DMS53 treated with DMSO at 0.1 percent for 48 hours (cell line): Measurements from ENCODE around the gene ALPI.
"Not testable (repeated sequence)": the region's sequence is repeated elsewhere in the genome, so short reads cannot be mapped to it uniquely, and the experiment has no call there.

ENCODE experiments used
- DNase-seq: peaks from one replicate; lab custom pipeline; 2025; ENCODE audit not compliant: unreplicated experiment; lab: John Stamatoyannopoulos, UW

Gene ALPI

DNA sequence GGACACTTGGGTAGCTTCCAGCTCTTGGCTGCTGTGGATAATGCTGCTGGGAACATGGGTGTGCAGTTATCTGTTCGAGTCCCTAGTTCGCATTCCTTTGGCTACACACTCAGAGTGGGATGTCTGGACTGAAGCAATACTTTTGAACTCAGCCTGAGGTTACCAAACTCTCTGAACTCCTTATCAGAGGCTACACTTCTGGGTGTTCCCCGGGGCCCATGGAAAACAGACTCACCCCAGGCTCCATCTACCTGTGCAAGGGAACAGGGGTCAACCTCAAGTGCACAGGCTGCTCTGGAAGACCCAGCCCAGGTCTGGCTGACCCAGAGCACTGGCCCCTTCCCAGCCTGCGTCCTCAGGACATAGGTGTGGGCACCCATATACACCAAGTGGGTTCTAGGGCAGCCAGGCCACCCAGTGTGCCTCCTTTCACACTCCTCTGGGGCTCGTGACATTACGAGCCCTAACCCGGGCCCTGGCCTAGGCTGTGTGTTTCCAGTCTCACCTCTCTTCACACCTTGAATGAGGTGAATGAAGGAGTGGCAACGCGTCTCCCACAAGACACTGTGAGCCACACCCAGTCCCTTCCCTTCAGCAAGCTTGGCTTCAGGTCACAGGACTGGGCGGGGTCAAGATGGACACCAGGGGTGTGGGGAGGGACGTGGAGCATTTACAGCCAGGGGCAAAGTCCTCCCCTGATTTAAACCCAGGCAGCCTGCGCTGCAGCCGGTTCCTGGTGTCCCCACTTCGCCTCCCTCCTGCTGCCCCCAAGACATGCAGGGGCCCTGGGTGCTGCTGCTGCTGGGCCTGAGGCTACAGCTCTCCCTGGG lies at the start of gene ALPI:
ALPI (plus strand) TSS at position 728 of the 830 bp plus-strand sequence; CDS start at position 775, 47 bp downstream.
- no peak for DNase-seq

DNA sequence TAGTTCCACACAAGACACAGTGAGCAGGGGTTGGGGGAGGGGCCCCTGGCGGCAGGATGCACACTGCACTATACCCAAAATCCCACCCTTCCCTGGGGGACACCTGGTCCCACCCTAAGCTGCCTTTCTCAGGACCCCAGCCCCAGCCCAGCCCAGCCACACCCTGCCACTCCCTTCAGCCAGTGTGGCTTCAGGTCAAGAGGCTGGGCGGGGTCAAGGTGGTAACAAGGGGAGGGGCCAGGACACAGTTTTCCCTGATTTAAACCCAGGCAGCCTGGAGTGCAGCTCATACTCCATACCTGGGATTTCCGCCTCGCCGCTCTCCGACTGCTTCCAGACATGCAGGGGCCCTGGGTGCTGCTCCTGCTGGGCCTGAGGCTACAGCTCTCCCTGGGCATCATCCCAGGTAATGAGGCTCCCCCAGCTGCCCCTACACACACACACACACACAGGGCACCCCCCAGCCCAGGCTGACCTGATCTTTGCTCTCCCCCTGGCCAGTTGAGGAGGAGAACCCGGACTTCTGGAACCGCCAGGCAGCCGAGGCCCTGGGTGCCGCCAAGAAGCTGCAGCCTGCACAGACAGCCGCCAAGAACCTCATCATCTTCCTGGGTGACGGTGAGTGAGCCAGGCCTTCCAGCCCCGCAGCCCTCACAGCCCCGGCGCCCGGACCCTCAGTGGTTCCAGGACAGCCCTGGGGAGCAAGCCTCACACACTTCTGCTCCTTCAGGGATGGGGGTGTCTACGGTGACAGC lies 49.2 kb upstream of the ALPI start, which contains the start of gene ALPG:
ALPG (plus strand) TSS at position 289 of the 755 bp plus-strand sequence; CDS start at position 340, 51 bp downstream.
- no peak for DNase-seq

DNA sequence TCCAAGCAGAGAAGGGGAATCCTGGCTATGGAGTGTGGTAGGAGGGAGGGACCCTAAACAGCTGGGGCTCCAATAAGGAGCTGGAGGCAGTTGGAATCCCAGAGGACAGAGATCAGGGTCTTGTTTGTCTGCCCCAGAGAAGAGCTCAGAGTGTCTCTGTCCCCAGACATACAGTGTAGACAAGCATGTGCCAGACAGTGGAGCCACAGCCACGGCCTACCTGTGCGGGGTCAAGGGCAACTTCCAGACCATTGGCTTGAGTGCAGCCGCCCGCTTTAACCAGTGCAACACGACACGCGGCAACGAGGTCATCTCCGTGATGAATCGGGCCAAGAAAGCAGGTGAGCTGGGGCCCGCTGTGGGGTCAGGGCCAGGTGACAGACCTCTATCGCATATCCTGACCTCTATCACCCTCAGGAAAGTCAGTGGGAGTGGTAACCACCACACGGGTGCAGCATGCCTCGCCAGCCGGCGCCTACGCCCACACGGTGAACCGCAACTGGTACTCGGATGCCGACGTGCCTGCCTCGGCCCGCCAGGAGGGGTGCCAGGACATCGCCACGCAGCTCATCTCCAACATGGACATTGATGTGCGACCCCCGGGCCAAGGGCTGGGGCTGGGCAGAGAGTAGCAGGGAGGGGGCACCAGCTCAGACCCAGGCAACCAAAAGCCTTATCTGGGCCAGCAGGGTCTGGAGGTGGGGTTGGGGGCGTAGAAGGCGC lies 48.4 kb upstream of the ALPI start:
- DNase-seq, result not testable (repeated sequence)

DNA sequence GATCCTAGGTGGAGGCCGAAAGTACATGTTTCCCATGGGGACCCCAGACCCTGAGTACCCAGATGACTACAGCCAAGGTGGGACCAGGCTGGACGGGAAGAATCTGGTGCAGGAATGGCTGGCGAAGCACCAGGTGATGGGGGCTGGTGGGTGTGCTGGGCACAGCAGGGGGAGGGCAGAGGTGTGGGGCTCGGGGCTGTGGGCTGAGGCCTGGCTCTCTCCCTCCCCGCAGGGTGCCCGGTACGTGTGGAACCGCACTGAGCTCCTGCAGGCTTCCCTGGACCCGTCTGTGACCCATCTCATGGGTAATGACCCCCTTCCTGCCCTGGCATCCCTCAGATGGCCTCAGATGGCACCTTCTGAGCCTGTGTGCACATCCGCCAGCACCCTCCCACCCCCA lies 47.7 kb upstream of the ALPI start:
- DNase-seq, result not testable (repeated sequence)

DNA sequence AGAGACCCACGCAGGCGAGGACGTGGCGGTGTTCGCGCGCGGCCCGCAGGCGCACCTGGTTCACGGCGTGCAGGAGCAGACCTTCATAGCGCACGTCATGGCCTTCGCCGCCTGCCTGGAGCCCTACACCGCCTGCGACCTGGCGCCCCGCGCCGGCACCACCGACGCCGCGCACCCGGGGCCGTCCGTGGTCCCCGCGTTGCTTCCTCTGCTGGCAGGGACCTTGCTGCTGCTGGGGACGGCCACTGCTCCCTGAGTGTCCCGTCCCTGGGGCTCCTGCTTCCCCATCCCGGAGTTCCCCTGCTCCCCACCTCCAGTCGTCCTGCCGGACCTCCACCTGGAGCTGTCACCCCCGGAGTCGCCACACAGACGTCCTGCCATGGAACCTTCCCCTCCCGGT lies 46.3 kb upstream of the ALPI start:
- DNase-seq, result not testable (repeated sequence)

DNA sequence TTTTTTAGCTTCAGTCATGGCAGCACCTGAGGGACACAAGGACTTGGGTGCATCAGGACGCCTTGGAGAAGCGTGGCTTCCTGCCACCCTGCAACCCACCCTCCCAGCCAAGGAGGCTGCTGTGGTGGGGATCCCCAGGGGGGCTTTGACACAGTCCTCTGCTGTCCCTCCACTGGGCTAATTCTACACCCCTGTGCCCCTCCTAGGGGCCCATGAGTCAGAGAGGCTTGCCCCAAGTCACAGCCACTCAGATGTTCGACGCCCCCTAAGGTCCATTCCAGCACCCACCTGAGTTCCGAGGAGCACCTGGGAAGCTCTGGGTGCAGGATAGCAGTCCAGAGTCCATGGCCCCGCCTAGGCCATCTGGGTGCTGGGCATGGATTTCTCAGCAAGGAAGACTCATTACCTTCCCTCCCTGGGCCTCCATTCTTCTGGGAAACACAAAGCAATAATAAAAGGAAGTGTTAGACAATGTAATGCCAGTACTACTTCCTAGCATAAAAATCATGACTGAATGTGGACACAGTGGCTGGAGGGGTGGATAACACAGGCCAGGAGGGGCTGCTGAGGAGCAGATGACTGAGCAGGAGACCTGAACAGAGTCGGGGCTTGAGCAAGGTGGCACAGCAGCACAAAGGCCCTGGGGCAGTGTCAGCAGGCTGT lies 45.6 kb upstream of the ALPI start:
- no peak for DNase-seq

DNA sequence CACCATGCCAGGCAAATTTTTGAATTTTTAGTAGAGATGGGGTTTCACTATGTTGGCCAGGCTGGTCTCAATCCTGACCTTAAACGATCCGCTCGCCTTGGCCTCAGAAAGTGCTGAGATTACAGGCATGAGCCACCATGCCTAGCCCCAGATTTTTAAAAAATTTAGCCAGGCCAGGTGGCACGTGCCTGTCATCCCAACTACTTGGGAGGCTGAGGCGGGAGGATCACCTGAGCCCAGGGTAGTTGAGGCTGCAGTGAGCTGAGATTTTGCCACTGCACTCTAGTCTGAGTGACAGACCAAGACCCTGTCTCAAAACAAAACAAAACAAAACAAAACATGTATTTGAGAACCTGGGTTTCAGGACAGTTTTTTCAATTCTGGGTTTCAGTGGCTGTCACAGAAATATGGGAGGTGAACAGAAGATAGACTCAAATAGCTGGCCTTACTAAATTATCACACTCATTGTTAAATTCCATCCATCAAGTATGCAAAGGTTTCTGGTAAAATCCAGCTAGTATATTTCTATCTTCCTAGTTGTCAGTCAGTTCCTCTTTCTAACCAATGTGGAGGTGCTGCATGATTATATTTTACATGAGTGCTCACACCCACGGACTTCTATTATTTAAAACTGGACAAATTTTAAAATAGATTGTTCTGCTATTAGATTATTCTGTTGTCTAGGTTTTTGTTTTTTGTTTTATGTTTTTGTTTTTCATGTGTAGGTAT lies 43.9 kb upstream of the ALPI start:
- DNase-seq, result no peak

DNA sequence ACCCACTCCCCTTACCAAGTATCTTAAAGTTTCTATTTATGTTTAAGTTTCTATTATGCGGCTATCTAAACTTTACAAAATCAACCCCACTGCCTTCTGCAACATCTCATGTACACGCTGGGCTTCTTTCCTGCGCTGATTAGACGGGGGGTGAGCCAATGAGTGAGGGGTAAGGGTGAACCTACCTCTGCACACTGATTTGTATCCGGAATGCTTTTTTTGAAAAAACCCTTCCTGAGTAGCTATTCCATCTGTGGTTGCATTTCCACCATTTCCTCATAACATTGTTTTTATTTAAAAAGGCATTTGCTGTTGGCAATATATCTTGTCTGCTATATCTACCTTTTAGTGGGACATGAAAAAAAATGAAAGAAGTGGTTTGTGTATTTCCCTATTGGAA lies 43.0 kb upstream of the ALPI start:
- DNase-seq, result no peak

DNA sequence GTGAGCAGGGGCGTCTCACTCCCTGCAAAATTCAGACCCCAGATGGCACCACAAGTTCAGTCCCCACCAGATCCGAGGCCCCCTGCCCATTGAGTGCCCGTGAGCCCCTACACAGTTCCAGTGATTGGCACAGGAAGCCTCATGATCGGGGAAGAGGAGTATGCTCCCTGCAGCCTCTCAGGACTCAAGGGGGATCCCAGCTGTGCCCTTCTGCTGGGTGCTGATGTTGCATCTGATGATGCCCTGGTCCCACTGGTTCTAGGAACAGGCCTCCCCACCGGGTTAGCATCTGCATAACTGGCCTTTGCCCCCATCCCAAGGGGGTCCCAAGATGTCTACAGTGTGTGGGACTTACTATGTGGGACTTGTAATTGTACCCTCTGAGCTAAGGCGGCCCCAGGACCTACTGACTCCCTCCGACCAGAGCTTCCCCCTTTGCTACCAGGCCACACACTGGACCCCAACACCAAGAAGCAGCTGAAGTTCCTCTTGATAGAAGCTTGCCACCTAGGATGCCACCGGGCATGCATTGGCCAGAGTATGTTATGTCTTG lies 40.7 kb upstream of the ALPI start:
- no peak for DNase-seq

DNA sequence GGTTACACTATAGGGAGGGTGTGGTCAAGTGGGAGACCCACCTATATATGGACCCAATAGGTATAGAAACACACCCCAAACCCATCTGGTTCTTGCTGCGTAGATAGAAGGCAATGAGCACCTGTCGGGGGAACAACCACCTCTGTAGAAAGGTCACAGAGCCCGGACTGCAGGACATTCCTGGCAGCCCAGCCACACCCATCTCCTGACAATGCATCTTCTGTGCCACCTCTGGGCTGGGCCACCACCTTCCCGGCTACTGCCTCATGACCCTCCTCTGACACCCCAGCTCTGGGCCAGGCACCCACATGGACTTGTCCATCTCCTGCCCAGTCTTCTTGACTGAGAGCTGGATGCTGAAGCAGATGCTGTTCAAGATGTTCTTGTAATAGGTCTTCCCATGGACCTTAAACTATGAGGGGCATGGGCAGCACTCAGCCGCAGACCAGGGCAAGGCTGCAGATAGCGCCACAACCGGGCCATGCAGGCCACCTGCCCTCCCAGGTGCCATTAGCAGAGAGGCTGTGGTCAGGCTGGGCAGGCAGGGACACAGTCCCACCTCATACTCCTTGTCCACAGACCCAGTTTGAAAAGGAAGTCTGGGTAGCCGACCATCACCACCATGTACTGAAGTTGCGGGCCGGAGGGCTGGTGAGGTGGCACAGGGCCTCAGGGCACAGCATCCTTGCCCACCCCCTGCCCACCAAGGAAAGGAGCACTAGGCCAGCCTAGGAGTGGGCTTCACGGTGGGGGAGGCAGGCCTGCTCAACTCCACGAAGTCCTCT lies 40.0 kb upstream of the ALPI start:
- DNase-seq, result no peak

DNA sequence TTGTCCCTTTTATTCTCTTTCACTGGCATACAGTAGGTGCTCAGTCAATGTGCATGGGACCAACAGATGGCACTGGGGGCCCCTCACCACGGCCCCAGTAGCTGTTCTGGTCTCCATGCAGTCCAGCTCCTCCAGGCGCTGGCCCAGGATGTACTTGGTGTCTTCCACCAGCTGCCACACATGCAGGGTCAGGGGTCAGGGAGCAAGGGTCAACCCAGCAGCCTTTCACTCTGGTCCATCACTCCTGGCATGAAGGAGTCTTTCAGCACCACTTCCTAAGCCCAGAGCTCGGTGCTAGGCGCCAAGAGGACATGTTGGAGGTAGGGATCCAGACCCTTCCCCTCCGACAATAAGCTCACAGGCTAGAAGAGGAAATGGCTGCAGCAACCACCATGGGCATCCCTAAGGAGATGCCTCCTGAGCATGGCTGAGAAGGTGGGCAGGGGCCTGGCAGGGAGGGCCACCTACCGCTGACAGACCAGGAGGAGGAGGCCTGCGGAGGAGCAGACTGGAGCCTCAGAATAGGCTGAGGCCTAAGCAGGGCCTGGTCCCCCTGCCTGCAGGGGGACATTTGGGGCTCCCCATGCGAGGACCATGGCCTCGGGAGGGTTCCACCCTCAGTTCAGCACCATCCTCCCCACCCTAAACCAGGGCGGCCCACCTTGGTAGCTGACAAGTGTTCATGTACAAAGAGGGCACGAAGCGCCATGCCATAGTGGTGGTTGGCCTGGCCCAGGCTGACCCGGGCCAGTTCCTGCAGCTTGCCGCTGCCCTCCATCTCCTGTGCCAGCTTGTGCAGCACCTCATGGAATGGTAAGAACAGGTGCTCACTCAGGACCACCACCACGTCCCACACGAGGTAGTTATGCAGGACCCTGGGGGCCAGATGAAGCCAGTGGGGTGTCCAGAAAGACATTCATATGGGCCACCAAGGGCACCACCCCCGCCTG lies 39.2 kb upstream of the ALPI start:
- DNase-seq, result no peak

DNA sequence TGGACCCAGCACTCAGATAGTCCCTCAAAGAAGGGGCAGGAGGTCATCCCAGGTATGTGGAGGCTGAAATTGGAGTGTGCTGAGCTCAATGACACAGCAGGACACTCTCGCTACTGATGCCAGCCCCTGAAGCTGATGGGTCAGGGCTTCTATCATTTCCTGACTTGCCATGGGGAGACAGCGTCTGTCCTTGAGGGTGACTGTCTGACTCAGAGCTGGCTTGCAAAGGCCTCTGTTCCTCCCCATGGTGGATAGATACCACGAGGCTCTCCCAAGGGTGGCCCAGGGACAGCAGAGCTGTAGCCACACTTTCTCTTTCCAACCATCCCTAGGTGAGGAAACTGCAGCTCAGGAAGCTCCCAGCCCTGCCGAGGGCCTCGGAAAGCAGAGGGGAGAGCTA lies 38.5 kb upstream of the ALPI start:
- no peak for DNase-seq

DNA sequence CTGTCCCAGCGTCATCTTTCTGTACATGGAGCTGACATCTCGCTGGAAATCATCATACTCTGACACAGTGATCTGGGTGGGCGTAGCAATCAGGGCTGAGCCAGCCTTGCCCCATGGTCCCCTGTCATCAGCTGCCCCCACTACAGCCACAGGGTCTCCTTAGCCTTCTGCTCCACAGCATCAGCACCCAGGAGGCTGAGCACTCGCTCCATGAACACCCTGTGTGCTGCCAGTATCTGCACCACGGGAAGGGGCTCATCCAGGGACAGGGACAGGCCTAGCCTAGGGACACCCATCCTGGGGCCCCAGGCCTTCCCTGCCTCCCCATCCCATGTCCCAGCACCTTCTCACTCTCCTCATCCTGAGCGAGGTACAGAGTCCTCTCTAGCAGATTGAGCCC lies 37.9 kb upstream of the ALPI start:
- DNase-seq, result no peak

DNA sequence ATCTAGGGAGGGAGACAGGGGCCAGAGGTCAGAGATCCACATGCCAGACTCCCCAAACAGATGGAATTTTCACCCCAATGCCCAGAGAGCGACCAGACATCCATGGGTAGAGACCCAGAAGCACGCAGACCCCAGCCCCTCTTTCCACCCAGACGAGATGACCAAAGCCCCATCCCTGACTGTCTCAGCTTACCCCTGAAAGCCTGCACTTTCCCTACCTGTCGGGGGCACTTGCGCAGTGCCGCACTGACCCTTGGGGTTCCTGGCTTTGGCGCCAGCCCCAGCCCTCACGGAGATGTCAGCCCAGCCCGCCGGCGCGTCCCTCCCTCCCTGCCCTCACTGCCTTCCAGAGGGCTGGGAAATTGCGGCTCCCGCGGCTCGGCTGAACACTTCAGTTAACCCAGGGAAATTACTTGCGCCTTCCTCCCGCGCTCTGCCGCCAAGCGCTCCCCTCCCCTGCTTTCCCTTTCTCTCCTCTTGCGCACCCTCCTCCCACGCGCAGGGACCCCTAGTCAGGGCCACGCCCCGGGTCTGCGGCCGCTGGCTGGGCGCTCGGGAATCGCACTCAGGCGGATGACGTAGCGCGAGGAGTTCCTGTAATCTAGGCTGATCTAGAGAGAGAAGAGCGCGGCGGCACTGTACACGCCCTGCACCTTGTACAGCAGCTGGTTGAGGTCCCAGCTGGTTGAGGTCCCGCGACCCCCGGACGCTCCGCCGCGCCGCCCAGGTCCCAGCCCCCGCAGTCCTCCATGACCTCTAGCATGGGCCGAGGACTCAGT lies 37.3 kb upstream of the ALPI start:
- no peak for DNase-seq

DNA sequence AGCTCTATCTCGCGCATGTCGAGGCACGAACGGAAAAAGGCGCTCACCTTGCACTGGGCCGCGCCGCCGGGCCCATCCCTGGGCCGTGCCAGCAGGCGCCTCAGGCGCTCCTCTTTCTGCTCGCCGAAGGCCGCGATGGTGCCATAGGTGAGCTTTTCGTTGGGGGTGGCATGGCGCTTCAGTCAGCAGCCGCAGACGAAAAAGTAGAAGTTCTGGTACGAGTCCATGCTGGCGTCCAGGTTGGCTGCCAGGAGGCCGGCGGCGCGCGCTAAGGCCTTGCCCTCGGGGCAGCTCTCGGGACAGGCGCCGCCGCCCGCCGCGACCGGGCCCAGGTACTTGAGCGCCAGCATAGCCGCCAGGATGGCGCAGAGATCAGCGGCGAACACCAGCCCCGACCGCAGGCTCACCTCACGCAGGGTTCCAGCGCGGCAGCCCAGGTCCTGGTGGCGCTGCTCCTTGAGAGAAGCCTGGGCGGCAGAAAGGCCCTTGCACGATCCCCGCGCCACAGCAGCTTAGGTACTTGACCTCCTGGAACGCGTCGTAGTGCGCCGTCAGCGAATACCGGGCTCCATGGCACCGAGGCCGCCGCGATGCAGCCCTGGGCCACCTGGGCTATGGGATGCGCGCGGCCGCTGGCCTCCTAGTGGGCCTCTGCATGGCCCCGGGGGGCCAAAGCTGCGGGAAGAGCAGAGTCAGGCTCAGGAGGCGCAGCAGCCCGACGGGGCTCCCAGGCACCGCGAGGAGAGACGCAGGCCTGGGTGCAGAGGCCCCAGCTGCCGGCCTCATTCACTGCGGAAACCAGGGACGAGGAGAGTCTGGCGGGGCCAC lies 36.5 kb upstream of the ALPI start:
- DNase-seq, result no peak

DNA sequence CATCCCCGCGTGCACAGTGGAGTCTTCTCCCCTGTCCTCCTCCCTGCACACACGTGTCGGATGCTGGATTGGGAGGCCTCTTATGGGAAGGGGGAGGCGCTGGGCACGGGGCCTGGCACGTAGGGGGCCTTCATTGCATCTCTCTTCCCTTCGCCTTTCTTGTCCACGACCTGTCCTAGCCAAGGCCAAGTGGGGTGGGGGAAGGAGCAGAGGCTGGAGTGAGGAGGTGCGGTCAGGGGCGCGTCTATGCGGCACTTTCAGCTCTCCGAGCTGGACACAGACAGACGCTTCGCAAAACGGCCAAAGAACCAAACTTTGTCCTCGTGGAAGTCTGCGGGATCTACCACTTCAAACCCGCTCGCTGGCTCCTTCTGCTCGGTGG lies 35.9 kb upstream of the ALPI start:
- DNase-seq, result no peak
